ENCODE data around the gene COX6B1.

The COX6B1 gene

GRCh38 chr19:35628565-35629331, 19.4 kb upstream of the COX6B1 start, which contains the start of gene RBM42 (continued):
- TF ChIP-seq ZNF660 (tag by site-specific recombination; IDR thresholded peaks at IDR 0.05) (peak; percentile 78), ZNF747 (tag by site-specific recombination; IDR thresholded peaks at IDR 0.05) (no peak), ZFP41 (tag by site-specific recombination; IDR thresholded peaks at IDR 0.05; ENCODE audit: borderline replicate concordance) (no peak), ZNF624 (tag by site-specific recombination; IDR thresholded peaks at IDR 0.05) (no peak), ZNF292 (tag by site-specific recombination; IDR thresholded peaks at IDR 0.05; ENCODE audit: borderline replicate concordance, low read depth) (no peak), ZNF510 (tag by site-specific recombination; IDR thresholded peaks at IDR 0.05; ENCODE audit: insufficient replicate concordance) (no peak), ZNF48 (tag by site-specific recombination; IDR thresholded peaks at IDR 0.05) (no peak), ZNF600 (tag by site-specific recombination; IDR thresholded peaks at IDR 0.05) (peak; percentile 92), EGR2 (tag by site-specific recombination; IDR thresholded peaks at IDR 0.05; ENCODE audit: low read depth) (peak; percentile 63), TCF7L2 (IDR thresholded peaks at IDR 0.05; ENCODE audit: borderline replicate concordance, low read depth, low read length) (no peak), ZNF768 (tag by site-specific recombination; IDR thresholded peaks at IDR 0.05) (no peak), ZNF558 (tag by site-specific recombination; IDR thresholded peaks at IDR 0.05) (no peak; the same call in 1 of the 2 replicates), ZBTB1 (tag by site-specific recombination; IDR thresholded peaks at IDR 0.05) (no peak), ZNF23 (tag by site-specific recombination; IDR thresholded peaks at IDR 0.05; ENCODE audit: borderline replicate concordance) (no peak), KLF16 (tag by site-specific recombination; IDR thresholded peaks at IDR 0.05) (peak; percentile 96), ZNF776 (tag by site-specific recombination; IDR thresholded peaks at IDR 0.05; ENCODE audit: borderline replicate concordance) (no peak), PRDM6 (tag by site-specific recombination; IDR thresholded peaks at IDR 0.05) (no peak; the same call in 1 of the 2 replicates), ZNF664 (tag by site-specific recombination; IDR thresholded peaks at IDR 0.05) (no peak), KLF10 (tag by site-specific recombination; IDR thresholded peaks at IDR 0.05) (peak; percentile 83; the same call in 1 of the 2 replicates), ZBTB48 (tag by site-specific recombination; IDR thresholded peaks at IDR 0.05) (peak; percentile 21; the same call in 1 of the 2 replicates), ZNF548 (tag by site-specific recombination; IDR thresholded peaks at IDR 0.05) (no peak), ZXDB (tag by site-specific recombination; IDR thresholded peaks at IDR 0.05) (peak; percentile 99), RBAK (tag by site-specific recombination; IDR thresholded peaks at IDR 0.05) (no peak), MZF1 (tag by site-specific recombination; IDR thresholded peaks at IDR 0.05; ENCODE audit: borderline replicate concordance) (no peak)
- TF ChIP-seq, protein P1, sequence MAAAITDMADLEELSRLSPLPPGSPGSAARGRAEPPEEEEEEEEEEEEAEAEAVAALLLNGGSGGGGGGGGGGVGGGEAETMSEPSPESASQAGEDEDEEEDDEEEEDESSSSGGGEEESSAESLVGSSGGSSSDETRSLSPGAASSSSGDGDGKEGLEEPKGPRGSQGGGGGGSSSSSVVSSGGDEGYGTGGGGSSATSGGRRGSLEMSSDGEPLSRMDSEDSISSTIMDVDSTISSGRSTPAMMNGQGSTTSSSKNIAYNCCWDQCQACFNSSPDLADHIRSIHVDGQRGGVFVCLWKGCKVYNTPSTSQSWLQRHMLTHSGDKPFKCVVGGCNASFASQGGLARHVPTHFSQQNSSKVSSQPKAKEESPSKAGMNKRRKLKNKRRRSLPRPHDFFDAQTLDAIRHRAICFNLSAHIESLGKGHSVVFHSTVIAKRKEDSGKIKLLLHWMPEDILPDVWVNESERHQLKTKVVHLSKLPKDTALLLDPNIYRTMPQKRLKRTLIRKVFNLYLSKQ (tag by site-specific recombination; IDR thresholded peaks at IDR 0.05; ENCODE audit: borderline replicate concordance) = no peak
- TF ChIP-seq, protein P2, sequence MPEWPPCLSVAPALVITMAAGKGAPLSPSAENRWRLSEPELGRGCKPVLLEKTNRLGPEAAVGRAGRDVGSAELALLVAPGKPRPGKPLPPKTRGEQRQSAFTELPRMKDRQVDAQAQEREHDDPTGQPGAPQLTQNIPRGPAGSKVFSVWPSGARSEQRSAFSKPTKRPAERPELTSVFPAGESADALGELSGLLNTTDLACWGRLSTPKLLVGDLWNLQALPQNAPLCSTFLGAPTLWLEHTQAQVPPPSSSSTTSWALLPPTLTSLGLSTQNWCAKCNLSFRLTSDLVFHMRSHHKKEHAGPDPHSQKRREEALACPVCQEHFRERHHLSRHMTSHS (tag by site-specific recombination; IDR thresholded peaks at IDR 0.05) = peak; percentile 11; the same call in 1 of the 2 replicates
- TF ChIP-seq, protein P3, sequence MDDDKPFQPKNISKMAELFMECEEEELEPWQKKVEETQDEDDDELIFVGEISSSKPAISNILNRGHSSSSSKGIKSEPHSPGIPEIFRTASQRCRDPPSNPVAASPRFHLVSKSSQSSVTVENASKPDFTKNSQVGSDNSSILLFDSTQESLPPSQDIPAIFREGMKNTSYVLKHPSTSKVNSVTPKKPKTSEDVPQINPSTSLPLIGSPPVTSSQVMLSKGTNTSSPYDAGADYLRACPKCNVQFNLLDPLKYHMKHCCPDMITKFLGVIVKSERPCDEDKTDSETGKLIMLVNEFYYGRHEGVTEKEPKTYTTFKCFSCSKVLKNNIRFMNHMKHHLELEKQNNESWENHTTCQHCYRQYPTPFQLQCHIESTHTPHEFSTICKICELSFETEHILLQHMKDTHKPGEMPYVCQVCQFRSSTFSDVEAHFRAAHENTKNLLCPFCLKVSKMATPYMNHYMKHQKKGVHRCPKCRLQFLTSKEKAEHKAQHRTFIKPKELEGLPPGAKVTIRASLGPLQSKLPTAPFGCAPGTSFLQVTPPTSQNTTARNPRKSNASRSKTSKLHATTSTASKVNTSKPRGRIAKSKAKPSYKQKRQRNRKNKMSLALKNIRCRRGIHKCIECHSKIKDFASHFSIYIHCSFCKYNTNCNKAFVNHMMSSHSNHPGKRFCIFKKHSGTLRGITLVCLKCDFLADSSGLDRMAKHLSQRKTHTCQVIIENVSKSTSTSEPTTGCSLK (tag by site-specific recombination; IDR thresholded peaks at IDR 0.05) = no peak
- TF ChIP-seq, protein P4, sequence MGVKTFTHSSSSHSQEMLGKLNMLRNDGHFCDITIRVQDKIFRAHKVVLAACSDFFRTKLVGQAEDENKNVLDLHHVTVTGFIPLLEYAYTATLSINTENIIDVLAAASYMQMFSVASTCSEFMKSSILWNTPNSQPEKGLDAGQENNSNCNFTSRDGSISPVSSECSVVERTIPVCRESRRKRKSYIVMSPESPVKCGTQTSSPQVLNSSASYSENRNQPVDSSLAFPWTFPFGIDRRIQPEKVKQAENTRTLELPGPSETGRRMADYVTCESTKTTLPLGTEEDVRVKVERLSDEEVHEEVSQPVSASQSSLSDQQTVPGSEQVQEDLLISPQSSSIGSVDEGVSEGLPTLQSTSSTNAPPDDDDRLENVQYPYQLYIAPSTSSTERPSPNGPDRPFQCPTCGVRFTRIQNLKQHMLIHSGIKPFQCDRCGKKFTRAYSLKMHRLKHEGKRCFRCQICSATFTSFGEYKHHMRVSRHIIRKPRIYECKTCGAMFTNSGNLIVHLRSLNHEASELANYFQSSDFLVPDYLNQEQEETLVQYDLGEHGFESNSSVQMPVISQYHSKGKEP (tag by site-specific recombination; IDR thresholded peaks at IDR 0.05) = no peak

All from HEK293 (cell line).